Measurements from ENCODE around the gene PPM1D.
A peak's percentile ranks its signal among the peaks of the same experiment; 100 is the strongest.
"Not testable (repeated sequence)": the region's sequence is repeated elsewhere in the genome, so short reads cannot be mapped to it uniquely, and the experiment has no call there.

The PPM1D gene

GRCh38 chr17:60622961-60623360, 23.0 kb downstream of the PPM1D start:
- ATAC-seq (no peak), DNase-seq (no peak)

- ATAC-seq (no peak), DNase-seq (no peak)
Observed at GRCh38 chr17:60623415-60623814, 23.4 kb downstream of the PPM1D start.

GRCh38 chr17:60627124-60627523, 27.1 kb downstream of the PPM1D start:
- DNase-seq (no peak), ATAC-seq (no peak)

- DNase-seq (no peak), ATAC-seq (no peak)
Observed at GRCh38 chr17:60628252-60628889, 28.4 kb downstream of the PPM1D start.

- DNase-seq (no peak), ATAC-seq (no peak)
Observed at GRCh38 chr17:60629120-60629519, 29.1 kb downstream of the PPM1D start.

- ATAC-seq (no peak), DNase-seq (no peak)
Observed at GRCh38 chr17:60630352-60630751, 30.4 kb downstream of the PPM1D start.

- DNase-seq, result no peak
- no peak for ATAC-seq
Observed at GRCh38 chr17:60631119-60631518, 31.1 kb downstream of the PPM1D start.

- ATAC-seq (no peak), DNase-seq (no peak)
Observed at GRCh38 chr17:60637683-60638082, 37.7 kb downstream of the PPM1D start.

- DNase-seq (no peak), ATAC-seq (no peak)
Observed at GRCh38 chr17:60639019-60639330, 39.0 kb downstream of the PPM1D start.

- ATAC-seq (no peak), DNase-seq (no peak)
Observed at GRCh38 chr17:60640503-60640902, 40.5 kb downstream of the PPM1D start.

- no peak for DNase-seq
- no peak for ATAC-seq
Observed at GRCh38 chr17:60641126-60641525, 41.1 kb downstream of the PPM1D start.

- peak; percentile 71 for ATAC-seq
- DNase-seq, result peak; percentile 47
Observed at GRCh38 chr17:60641810-60642220, 41.8 kb downstream of the PPM1D start.

- no peak for ATAC-seq
Observed at GRCh38 chr17:60645918-60646523, 46.0 kb downstream of the PPM1D start.

GRCh38 chr17:60646701-60647100, 46.7 kb downstream of the PPM1D start:
- no peak for ATAC-seq

More at GRCh38 chr17:60645918-60646523, 46.0 kb downstream of the PPM1D start:
- DNase-seq, result no peak

GRCh38 chr17:60647705-60648104, 47.7 kb downstream of the PPM1D start:
- DNase-seq (no peak), ATAC-seq (no peak)

More at GRCh38 chr17:60646701-60647100, 46.7 kb downstream of the PPM1D start:
- no peak for DNase-seq

- DNase-seq (no peak), ATAC-seq (peak; percentile 78)
Observed at GRCh38 chr17:60652454-60653247, 52.7 kb downstream of the PPM1D start.

GRCh38 chr17:60653569-60653968, 53.6 kb downstream of the PPM1D start:
- ATAC-seq (no peak), DNase-seq (no peak)

GRCh38 chr17:60656499-60656898, 56.5 kb downstream of the PPM1D start:
- DNase-seq (no peak), ATAC-seq (no peak)

GRCh38 chr17:60659156-60659555, 59.2 kb downstream of the PPM1D start:
- ATAC-seq (no peak), DNase-seq (no peak)

GRCh38 chr17:60661489-60661888, 61.5 kb downstream of the PPM1D start:
- ATAC-seq (no peak), DNase-seq (no peak)

- no peak for ATAC-seq
- no peak for DNase-seq
Observed at GRCh38 chr17:60664022-60664421, 64.0 kb downstream of the PPM1D start.

GRCh38 chr17:60665602-60666001, 65.6 kb downstream of the PPM1D start:
- DNase-seq (no peak), ATAC-seq (no peak)

- DNase-seq, ATAC-seq: not testable (repeated sequence)
Observed at GRCh38 chr17:60668741-60669140, 68.7 kb downstream of the PPM1D start.

Measured in stimulated activated naive CD8-positive, alpha-beta T cell treated with anti-CD3 and anti-CD28 coated beads, Interleukin-15, Interleukin-2, amounts not matched to agents 100 U/mL and 50 U/mL, for 24 hours (primary cell).